HG03064 (cell line): Measurements from ENCODE around the gene S100A6.

Experiments
- ATAC-seq: cut with Tn5 transposase; IDR thresholded peaks from one replicate; pipeline ENCODE4 v1.9.1; 2021; ENCODE audit warnings: low read depth; ENCODE audit not compliant: unreplicated experiment

Gene S100A6

DNA sequence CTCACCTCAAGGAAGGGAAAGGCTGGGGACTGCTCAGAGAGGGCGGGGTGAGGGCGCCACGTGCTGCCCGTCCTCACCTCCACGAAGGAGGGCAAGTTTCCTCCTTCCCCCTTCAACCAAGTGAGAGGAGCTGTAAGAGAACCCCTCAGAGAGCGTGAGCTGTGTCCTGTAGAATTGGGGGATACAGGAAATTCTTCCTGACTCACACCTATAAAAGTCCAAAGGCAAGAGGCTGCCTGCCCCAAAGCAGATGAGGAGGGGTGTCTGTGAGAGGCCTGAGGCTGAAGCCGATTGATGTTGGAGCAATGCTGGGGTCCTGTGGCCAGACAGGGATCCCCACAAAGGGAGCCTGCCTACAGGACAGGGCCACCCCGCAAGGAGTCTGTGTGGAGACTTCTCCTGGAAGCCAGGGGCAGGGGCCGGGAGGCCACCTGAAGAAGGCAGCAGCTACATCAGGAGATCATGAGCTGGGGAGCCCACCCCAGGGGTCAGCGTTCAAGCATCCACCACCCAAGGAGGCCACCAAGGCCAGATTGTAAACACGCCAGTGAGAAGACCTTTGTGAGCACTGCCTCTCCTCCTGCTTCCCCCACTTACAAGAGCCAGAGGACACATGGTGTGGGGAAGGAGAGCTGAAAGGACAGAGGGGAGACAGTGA lies 27.7 kb downstream of the S100A6 start:
- ATAC-seq: no peak

DNA sequence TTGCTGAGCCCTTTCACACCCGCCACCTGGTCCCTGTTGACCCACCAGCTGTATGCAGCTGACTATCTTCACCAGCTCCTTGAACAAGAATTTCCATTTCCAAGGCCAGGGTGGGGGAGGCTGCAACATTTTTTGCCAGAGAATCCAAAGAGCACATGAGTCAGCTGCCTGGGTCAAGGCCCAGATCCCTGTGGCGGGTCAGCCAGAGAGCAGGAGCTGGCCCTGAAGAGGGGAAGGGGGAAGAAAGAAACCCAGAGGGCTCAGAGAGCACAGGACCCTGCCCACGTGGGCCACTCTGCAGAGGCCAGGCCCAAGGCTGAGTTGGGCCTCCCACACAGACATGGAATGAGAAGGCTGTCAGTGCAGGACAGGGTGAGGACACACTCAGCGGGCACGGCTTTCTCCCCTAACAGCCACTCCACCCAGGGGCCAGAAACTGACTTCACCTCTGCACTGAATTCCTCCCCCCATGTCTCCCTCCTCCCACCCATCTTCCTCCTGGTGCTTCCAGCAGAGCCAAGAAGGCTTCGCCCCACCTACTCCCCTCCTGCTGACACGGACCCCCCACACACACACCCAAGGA lies 28.9 kb downstream of the S100A6 start:
- ATAC-seq: no peak

GRCh38 chr1:153506386-153506785 lies 29.4 kb downstream of the S100A6 start:
- no peak for ATAC-seq

DNA sequence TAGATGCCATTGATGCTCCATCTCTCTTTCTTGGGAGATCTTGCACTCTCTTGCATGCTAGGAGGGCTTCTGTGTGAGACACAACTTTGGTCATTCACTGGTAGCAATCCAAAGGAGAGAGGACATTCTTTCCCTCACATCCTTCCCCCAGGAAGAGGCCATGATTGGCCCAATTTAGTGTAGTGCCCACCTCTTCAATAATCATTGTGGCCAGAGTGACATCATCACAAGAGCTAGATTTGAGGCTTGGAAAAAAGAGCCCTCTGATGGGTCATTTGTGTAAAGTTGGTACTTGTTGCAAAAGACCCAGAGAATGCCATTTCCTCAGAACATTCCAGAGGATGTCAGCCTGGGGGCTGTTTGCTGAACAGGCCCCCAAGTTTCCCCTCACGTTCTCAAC lies 30.2 kb downstream of the S100A6 start:
- no peak for ATAC-seq

- no peak for ATAC-seq
These were observed 32.0 kb downstream of the S100A6 start for GRCh38 chr1:153503766-153504165.

- no peak for ATAC-seq
These were observed 37.0 kb downstream of the S100A6 start for GRCh38 chr1:153498746-153499145.

DNA sequence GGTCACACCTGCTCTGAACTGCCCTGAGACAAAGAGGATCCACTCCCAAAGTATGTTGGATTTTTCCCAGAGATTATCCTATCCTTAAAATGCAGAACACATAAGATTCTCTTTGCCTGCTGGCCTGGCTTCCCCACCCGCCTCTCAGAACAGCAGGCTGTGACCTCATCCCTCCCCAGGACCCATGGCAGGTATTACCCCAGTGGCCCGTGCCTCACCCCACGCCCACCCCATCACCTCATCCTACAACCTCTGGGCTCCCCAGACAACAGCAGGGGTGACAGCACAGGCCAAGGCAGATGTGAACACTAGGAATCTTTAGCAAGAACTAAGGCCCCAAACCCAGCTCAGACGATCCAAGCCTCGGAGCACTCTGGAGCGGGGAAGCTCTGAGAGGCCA lies 40.3 kb downstream of the S100A6 start:
- ATAC-seq: no peak

- ATAC-seq: no peak
These were observed 40.7 kb downstream of the S100A6 start for GRCh38 chr1:153494976-153495535.

DNA sequence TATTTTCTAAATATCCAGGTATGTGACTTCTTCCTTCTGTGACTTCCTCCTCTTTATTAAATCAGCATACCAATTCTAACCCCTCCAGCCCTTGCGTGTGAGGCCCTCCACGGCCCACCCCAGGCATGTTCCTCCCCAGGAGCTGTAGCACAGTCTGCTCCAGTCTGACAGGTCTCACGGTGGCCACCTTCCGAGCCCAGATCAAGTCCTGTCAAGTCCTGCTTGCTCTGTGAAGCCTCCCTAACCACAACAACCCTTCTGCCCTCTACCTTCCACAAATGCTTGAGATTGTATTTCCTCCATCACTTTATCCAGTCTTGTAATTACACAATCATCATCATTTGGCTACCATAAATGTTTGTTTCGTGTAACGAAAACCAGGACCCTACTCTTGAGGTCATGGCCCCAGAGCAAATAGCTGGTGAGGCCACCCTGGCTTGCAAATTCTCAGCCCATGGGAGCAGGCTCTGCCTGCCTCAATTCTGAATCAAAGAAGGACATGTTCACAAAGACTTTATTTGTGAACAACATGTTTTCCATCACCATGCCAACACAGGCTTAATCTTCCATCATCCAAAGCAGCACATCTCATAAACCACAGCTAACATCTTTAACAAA lies 42.3 kb downstream of the S100A6 start:
- ATAC-seq: no peak

DNA sequence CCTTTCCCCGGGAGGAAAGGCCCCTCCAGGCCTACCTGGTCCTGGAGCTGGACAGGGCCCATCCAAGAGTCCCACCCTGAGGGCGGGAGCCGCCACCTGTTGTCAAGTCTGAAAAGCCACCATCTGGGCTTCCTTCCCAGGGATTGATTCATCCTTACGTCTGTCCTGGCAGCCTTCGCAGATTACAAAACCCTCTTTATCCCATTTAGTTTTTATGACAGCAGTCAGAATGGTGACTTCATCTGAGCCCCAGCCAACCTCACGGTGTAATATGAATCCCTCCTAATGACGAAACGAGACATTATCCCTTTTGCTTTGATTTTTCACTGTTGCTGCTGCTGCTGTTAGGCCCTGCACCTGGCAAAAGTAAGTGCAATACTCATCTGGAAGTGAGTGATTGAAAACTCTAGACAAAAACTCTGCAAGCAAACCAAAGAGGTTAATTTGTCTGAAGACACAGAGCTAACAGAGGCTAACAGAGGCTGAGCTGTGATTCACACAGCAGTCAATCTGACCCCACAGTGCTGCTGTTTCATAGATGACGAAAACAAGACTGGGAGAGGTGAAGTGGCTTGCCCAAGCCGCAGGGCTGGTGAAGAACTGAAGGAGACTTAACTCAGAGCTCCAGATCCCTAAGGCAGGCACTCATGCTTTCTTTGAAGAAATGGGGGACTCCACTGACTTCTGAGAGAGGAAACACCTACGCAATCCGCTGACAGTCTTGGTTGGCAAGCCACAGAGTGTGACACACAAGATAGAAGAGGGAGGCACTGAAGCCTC lies 45.3 kb downstream of the S100A6 start:
- no peak for ATAC-seq

GRCh38 chr1:153488731-153489130 lies 47.1 kb downstream of the S100A6 start:
- ATAC-seq: no peak

GRCh38 chr1:153487707-153488106 lies 48.1 kb downstream of the S100A6 start:
- ATAC-seq: no peak

DNA sequence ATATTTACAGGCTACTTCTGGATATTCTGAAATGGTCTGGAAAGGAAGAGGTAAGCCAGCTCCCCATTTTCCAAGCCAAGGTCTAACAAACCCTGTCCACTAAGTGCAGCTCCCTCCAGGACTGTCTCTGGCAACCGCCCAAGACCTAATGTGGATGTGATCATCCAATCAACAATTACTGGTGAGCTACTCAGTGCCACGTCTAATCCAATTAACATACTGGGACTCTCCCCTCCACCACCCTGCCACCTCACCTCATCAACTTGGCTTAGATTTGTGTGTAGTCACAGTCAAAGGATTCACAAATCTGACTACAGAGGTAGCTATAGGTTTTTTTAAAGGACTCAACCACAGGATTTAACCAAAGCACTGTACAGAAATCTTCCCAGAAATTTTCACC lies 49.9 kb downstream of the S100A6 start:
- ATAC-seq: no peak
